Measurements from ENCODE around the gene ELOVL2. TPM values are rescaled to one million over a fixed set of nuclear protein-coding genes. Genes with fewer than 3 reads are reported as not detected.
"Not testable (repeated sequence)": the region's sequence is repeated elsewhere in the genome, so short reads cannot be mapped to it uniquely, and the experiment has no call there.

Gene ELOVL2
- total and polyA plus RNA-seq, 2 donors: 0.76 to 0.91 TPM

GRCh38 chr6:10989587-10989986 lies 54.5 kb downstream of the ELOVL2 start:
- Histone ChIP-seq H3K27ac (ENCODE audit: low read depth in 1 of 2, low read length in 1 of 2) (no peak overlapping the region), H3K9me3 (ENCODE audit: control insufficient read depth in 2 of 2, insufficient read depth in 1 of 2, low read length in 1 of 2) (no peaks in the 10 kb centered on the region), H3K36me3 (ENCODE audit: control insufficient read depth in 2 of 2, insufficient read depth in 2 of 2, low read length in 1 of 2) (no peaks in the 10 kb centered on the region), H3K4me3 (ENCODE audit: low read length in 2 of 2) (no peak overlapping the region), H3K27me3 (ENCODE audit: control insufficient read depth in 2 of 2, insufficient read depth in 1 of 2, low read length in 1 of 2) (no peaks in the 10 kb centered on the region), H3K4me1 (ENCODE audit: control insufficient read depth in 2 of 2, insufficient read depth in 2 of 2, low read length in 2 of 2) (no peaks in the 10 kb centered on the region)
- 95% methylated on average over 15 of the region's 15 CpGs for WGBS
- no peak for DNase-seq (ENCODE audit: low read depth in 6 of 9, low spot score in 9 of 9)

GRCh38 chr6:10984959-10985358 lies 59.1 kb downstream of the ELOVL2 start:
- H3K9me3 ChIP-seq (ENCODE audit: control insufficient read depth in 2 of 2, insufficient read depth in 1 of 2, low read length in 1 of 2); H3K4me3 ChIP-seq (ENCODE audit: low read length in 2 of 2); H3K27ac ChIP-seq (ENCODE audit: low read depth in 1 of 2, low read length in 1 of 2); H3K4me1 ChIP-seq (ENCODE audit: control insufficient read depth in 2 of 2, insufficient read depth in 2 of 2, low read length in 2 of 2); H3K27me3 ChIP-seq (ENCODE audit: control insufficient read depth in 2 of 2, insufficient read depth in 1 of 2, low read length in 1 of 2); DNase-seq (ENCODE audit: low read depth in 6 of 9, low spot score in 9 of 9); H3K36me3 ChIP-seq (ENCODE audit: control insufficient read depth in 2 of 2, insufficient read depth in 2 of 2, low read length in 1 of 2): not testable (repeated sequence)
- WGBS: 88% methylated on average over 2 of the region's 2 CpGs

- Histone ChIP-seq H3K4me1 (ENCODE audit: control insufficient read depth in 2 of 2, insufficient read depth in 2 of 2, low read length in 2 of 2) (no peaks in the 10 kb centered on the region), H3K9me3 (ENCODE audit: control insufficient read depth in 2 of 2, insufficient read depth in 1 of 2, low read length in 1 of 2) (no peaks in the 10 kb centered on the region), H3K36me3 (ENCODE audit: control insufficient read depth in 2 of 2, insufficient read depth in 2 of 2, low read length in 1 of 2) (no peaks in the 10 kb centered on the region), H3K4me3 (ENCODE audit: low read length in 2 of 2) (no peak overlapping the region), H3K27me3 (ENCODE audit: control insufficient read depth in 2 of 2, insufficient read depth in 1 of 2, low read length in 1 of 2) (no peaks in the 10 kb centered on the region), H3K27ac (ENCODE audit: low read depth in 1 of 2, low read length in 1 of 2) (no peak overlapping the region)
- 88% methylated on average over 1 of the region's 1 CpG for WGBS
- no peak for DNase-seq (ENCODE audit: low read depth in 6 of 9, low spot score in 9 of 9)
Observed at GRCh38 chr6:10981409-10981808, 62.7 kb downstream of the ELOVL2 start.

GRCh38 chr6:10979603-10980002 lies 64.5 kb downstream of the ELOVL2 start:
- Histone ChIP-seq H3K4me1 (ENCODE audit: control insufficient read depth in 2 of 2, insufficient read depth in 2 of 2, low read length in 2 of 2) (no peaks in the 10 kb centered on the region), H3K9me3 (ENCODE audit: control insufficient read depth in 2 of 2, insufficient read depth in 1 of 2, low read length in 1 of 2) (no peaks in the 10 kb centered on the region), H3K36me3 (ENCODE audit: control insufficient read depth in 2 of 2, insufficient read depth in 2 of 2, low read length in 1 of 2) (no peaks in the 10 kb centered on the region), H3K4me3 (ENCODE audit: low read length in 2 of 2) (no peak overlapping the region), H3K27me3 (ENCODE audit: control insufficient read depth in 2 of 2, insufficient read depth in 1 of 2, low read length in 1 of 2) (no peaks in the 10 kb centered on the region), H3K27ac (ENCODE audit: low read depth in 1 of 2, low read length in 1 of 2) (no peak overlapping the region)
- no peak for DNase-seq (ENCODE audit: low read depth in 6 of 9, low spot score in 9 of 9)
- 96% methylated on average over 1 of the region's 1 CpG for WGBS

GRCh38 chr6:10977231-10977968 lies 66.7 kb downstream of the ELOVL2 start:
- 94% methylated on average over 5 of the region's 5 CpGs for WGBS
- Histone ChIP-seq H3K36me3 (ENCODE audit: control insufficient read depth in 2 of 2, insufficient read depth in 2 of 2, low read length in 1 of 2) (no peaks in the 10 kb centered on the region), H3K27me3 (ENCODE audit: control insufficient read depth in 2 of 2, insufficient read depth in 1 of 2, low read length in 1 of 2) (no peaks in the 10 kb centered on the region), H3K4me3 (ENCODE audit: low read length in 2 of 2) (no peak overlapping the region), H3K4me1 (ENCODE audit: control insufficient read depth in 2 of 2, insufficient read depth in 2 of 2, low read length in 2 of 2) (no peaks in the 10 kb centered on the region), H3K27ac (ENCODE audit: low read depth in 1 of 2, low read length in 1 of 2) (no peak overlapping the region), H3K9me3 (ENCODE audit: control insufficient read depth in 2 of 2, insufficient read depth in 1 of 2, low read length in 1 of 2) (no peaks in the 10 kb centered on the region)
- DNase-seq (ENCODE audit: low read depth in 6 of 9, low spot score in 9 of 9): no peak

- H3K4me1 ChIP-seq (ENCODE audit: control insufficient read depth in 2 of 2, insufficient read depth in 2 of 2, low read length in 2 of 2): no peaks in the 10 kb centered on the region
- no peaks in the 10 kb centered on the region for H3K9me3 ChIP-seq (ENCODE audit: control insufficient read depth in 2 of 2, insufficient read depth in 1 of 2, low read length in 1 of 2)
- H3K27me3 ChIP-seq (ENCODE audit: control insufficient read depth in 2 of 2, insufficient read depth in 1 of 2, low read length in 1 of 2): no peaks in the 10 kb centered on the region
- H3K36me3 ChIP-seq (ENCODE audit: control insufficient read depth in 2 of 2, insufficient read depth in 2 of 2, low read length in 1 of 2): no peaks in the 10 kb centered on the region
- no peak for DNase-seq (ENCODE audit: low read depth in 6 of 9, low spot score in 9 of 9)
- WGBS: 96% methylated on average over 6 of the region's 6 CpGs
- H3K27ac ChIP-seq (ENCODE audit: low read depth in 1 of 2, low read length in 1 of 2): no peak overlapping the region
- no peak overlapping the region for H3K4me3 ChIP-seq (ENCODE audit: low read length in 2 of 2)
Observed at GRCh38 chr6:10976571-10976970, 67.5 kb downstream of the ELOVL2 start.

GRCh38 chr6:10972196-10972595 lies 71.9 kb downstream of the ELOVL2 start:
- Histone ChIP-seq H3K4me1 (ENCODE audit: control insufficient read depth in 2 of 2, insufficient read depth in 2 of 2, low read length in 2 of 2) (no peaks in the 10 kb centered on the region), H3K9me3 (ENCODE audit: control insufficient read depth in 2 of 2, insufficient read depth in 1 of 2, low read length in 1 of 2) (no peaks in the 10 kb centered on the region), H3K4me3 (ENCODE audit: low read length in 2 of 2) (no peak overlapping the region), H3K36me3 (ENCODE audit: control insufficient read depth in 2 of 2, insufficient read depth in 2 of 2, low read length in 1 of 2) (no peaks in the 10 kb centered on the region), H3K27me3 (ENCODE audit: control insufficient read depth in 2 of 2, insufficient read depth in 1 of 2, low read length in 1 of 2) (no peaks in the 10 kb centered on the region), H3K27ac (ENCODE audit: low read depth in 1 of 2, low read length in 1 of 2) (no peak overlapping the region)
- 98% methylated on average over 3 of the region's 3 CpGs for WGBS
- DNase-seq (ENCODE audit: low read depth in 6 of 9, low spot score in 9 of 9): no peak

GRCh38 chr6:10970731-10971130 lies 73.4 kb downstream of the ELOVL2 start:
- H3K9me3 ChIP-seq (ENCODE audit: control insufficient read depth in 2 of 2, insufficient read depth in 1 of 2, low read length in 1 of 2): peaks cover 0 to 3% of the 10 kb centered on the region in 2 donors
- WGBS: 95% methylated on average over 3 of the region's 3 CpGs
- H3K27me3 ChIP-seq (ENCODE audit: control insufficient read depth in 2 of 2, insufficient read depth in 1 of 2, low read length in 1 of 2): no peaks in the 10 kb centered on the region
- no peak overlapping the region for H3K4me3 ChIP-seq (ENCODE audit: low read length in 2 of 2)
- no peak overlapping the region for H3K27ac ChIP-seq (ENCODE audit: low read depth in 1 of 2, low read length in 1 of 2)
- DNase-seq (ENCODE audit: low read depth in 6 of 9, low spot score in 9 of 9): no peak
- no peaks in the 10 kb centered on the region for H3K36me3 ChIP-seq (ENCODE audit: control insufficient read depth in 2 of 2, insufficient read depth in 2 of 2, low read length in 1 of 2)
- H3K4me1 ChIP-seq (ENCODE audit: control insufficient read depth in 2 of 2, insufficient read depth in 2 of 2, low read length in 2 of 2): no peaks in the 10 kb centered on the region

- H3K9me3 ChIP-seq (ENCODE audit: control insufficient read depth in 2 of 2, insufficient read depth in 1 of 2, low read length in 1 of 2): peaks cover 0 to 5% of the 10 kb centered on the region in 2 donors
- H3K4me3 ChIP-seq (ENCODE audit: low read length in 2 of 2): no peak overlapping the region
- no peak overlapping the region for H3K27ac ChIP-seq (ENCODE audit: low read depth in 1 of 2, low read length in 1 of 2)
- no peaks in the 10 kb centered on the region for H3K27me3 ChIP-seq (ENCODE audit: control insufficient read depth in 2 of 2, insufficient read depth in 1 of 2, low read length in 1 of 2)
- 89% methylated on average over 2 of the region's 2 CpGs for WGBS
- H3K36me3 ChIP-seq (ENCODE audit: control insufficient read depth in 2 of 2, insufficient read depth in 2 of 2, low read length in 1 of 2): no peaks in the 10 kb centered on the region
- H3K4me1 ChIP-seq (ENCODE audit: control insufficient read depth in 2 of 2, insufficient read depth in 2 of 2, low read length in 2 of 2): no peaks in the 10 kb centered on the region
- no peak for DNase-seq (ENCODE audit: low read depth in 6 of 9, low spot score in 9 of 9)
Observed at GRCh38 chr6:10968776-10969175, 75.3 kb downstream of the ELOVL2 start.

All from thymus (tissue), 11 donors.